HFF-Myc (cell line): ENCODE measurements around the gene SLC39A9.
"Not testable (repeated sequence)": the region's sequence is repeated elsewhere in the genome, so short reads cannot be mapped to it uniquely, and the experiment has no call there.

Source experiments
- DNase-seq: peaks from one replicate; pipeline ENCODE4 v3.0.0-alpha.2; 2011; ENCODE audit warnings: low read depth; ENCODE audit errors: extremely low read depth
- H3K4me3 ChIP-seq: replicated peaks from 2 replicates; pipeline ENCODE4 v1.5.1; 2011; ENCODE audit warnings: low read depth, mild to moderate bottlenecking, control low read depth, low read length
- TF ChIP-seq, protein P1 (sequence below): IDR thresholded peaks from 2 replicates; pipeline ENCODE4 v1.5.1; 2012; ENCODE audit warnings: mild to moderate bottlenecking, low read depth, low read length, control low read depth; ENCODE audit errors: missing control alignments

Gene SLC39A9

GRCh38 chr14:69376439-69376838 is 22.1 kb upstream of the SLC39A9 start:
- no peak overlapping the region for H3K4me3 ChIP-seq
- DNase-seq: no peak
- TF ChIP-seq, protein P1, sequence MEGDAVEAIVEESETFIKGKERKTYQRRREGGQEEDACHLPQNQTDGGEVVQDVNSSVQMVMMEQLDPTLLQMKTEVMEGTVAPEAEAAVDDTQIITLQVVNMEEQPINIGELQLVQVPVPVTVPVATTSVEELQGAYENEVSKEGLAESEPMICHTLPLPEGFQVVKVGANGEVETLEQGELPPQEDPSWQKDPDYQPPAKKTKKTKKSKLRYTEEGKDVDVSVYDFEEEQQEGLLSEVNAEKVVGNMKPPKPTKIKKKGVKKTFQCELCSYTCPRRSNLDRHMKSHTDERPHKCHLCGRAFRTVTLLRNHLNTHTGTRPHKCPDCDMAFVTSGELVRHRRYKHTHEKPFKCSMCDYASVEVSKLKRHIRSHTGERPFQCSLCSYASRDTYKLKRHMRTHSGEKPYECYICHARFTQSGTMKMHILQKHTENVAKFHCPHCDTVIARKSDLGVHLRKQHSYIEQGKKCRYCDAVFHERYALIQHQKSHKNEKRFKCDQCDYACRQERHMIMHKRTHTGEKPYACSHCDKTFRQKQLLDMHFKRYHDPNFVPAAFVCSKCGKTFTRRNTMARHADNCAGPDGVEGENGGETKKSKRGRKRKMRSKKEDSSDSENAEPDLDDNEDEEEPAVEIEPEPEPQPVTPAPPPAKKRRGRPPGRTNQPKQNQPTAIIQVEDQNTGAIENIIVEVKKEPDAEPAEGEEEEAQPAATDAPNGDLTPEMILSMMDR: no peak

DNA sequence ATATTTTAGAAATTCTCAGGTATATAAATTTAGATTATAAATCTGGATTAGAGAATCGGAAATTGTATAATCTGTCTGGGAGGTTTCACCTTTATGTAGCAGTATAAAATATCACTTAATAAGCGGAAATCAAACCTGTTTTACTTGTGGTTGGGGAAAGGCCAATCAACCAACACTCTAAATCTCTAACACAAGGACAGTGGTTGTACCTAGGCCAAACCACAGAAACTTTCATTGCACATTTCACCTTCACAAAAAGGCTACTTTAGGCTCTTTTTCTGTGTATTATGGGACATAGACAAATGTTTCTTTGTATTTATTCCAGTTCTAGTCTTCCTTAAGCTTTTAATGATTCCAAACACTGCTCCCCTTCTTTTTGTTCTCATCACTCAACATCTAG is 20.2 kb upstream of the SLC39A9 start:
- TF ChIP-seq, protein P1: no peak
- H3K4me3 ChIP-seq: no peak overlapping the region
- DNase-seq: no peak

DNA sequence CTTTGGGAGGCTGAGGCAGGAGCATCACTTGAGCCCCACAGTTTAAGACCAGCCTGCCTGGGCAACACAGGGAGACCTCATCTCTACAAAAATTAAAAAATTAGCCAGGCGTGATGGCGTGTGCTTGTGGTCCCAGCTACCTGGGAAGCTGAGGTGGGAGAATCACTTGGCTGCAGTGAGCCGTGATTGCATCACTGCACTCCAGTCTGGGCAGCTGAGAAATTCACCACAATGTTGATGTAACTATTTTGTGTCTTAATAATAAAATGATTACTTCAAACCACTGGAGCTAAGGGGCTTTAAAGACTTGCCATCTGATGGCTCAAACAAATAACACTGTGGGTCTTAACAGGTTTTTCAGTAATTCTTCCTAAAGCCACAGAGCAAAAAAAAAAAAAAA is 11.2 kb upstream of the SLC39A9 start:
- no peak for DNase-seq
- TF ChIP-seq, protein P1: no peak
- no peak overlapping the region for H3K4me3 ChIP-seq

- H3K4me3 ChIP-seq, DNase-seq: not testable (repeated sequence)
These were observed 7.1 kb upstream of the SLC39A9 start for GRCh38 chr14:69391400-69391799.

DNA sequence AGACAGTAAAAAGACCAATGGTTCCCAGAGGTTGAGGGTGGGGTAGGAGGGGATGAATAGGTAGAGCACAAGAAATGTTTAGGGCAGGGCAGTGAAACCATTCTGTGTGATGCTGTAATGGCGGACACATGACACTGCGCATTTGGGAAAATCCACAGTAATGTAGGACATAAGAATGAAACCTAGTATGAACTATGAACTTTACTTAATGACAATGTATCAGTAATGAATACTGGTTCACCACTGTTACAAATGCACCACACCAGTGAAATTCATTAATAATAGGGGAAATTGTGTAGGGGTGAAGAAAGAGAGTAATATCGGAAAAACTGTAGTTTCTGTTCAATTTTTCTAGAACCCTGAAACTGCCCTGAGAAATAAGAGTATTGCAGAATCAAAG is 6.0 kb upstream of the SLC39A9 start:
- DNase-seq: no peak
- TF ChIP-seq, protein P1: no peak
- no peak overlapping the region for H3K4me3 ChIP-seq

- DNase-seq: no peak
- peak overlapping the region; percentile 96 for H3K4me3 ChIP-seq
- TF ChIP-seq, protein P1: no peak
These were observed 2.6 kb upstream of the SLC39A9 start for GRCh38 chr14:69395929-69396328.

DNA sequence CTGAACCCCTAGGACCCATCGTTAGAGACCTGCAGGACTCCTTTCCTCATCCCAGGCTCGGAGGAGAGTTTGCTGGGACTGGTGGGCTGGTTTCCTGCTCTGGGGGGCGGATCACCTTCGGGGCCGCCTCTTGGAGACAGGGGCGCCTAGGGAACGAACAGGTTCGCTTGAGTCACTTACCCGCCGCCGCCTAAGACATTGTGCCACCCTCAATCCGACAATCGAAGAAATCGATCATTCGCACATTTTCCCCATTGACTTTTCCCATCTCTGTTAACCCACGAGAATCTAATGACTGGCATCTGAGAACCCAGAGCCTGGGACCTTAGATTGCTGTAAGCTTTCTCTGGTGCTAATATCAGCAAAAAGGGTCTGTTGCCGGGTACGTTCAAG is 322 bp downstream of the SLC39A9 start:
- H3K4me3 ChIP-seq: peak overlapping the region; percentile 96
- TF ChIP-seq, protein P1: no peak
- no peak for DNase-seq
